Natural killer cell (primary cell): ENCODE results near the gene SLC6A16. TPM values are rescaled to one million over a fixed set of nuclear protein-coding genes. Genes with fewer than 3 reads are reported as not detected.

Source experiments
- ATAC-seq, 3 donors: fragments of 150-1000 bp in 2 of 3; fragments of 200-7000 bp in 1 of 3; cut with Tn5 transposase; 1 replicate in 1 of 3; 2 replicates in 2 of 3; pipeline ENCODE4 v1.10.0; 2021; ENCODE audit warnings: mild to moderate bottlenecking in 2 of 3, moderate library complexity in 2 of 3
- DNase-seq, 2 donors: peaks; one replicate each; pipeline versions ENCODE4 v3.0.0 to v3.0.0-alpha.2; 2013 to 2021; ENCODE audit warnings: mixed read lengths in 1 of 2
- H3K27ac ChIP-seq: one replicate; pipeline ENCODE4 v1.5.1; 2013; ENCODE audit warnings: mild to moderate bottlenecking, low read length
- H3K27me3 ChIP-seq: one replicate; pipeline ENCODE4 v1.6.1; 2013; ENCODE audit warnings: low read length; ENCODE audit not compliant: control insufficient read depth, insufficient read depth
- H3K36me3 ChIP-seq: one replicate; pipeline ENCODE4 v1.6.1; 2013; ENCODE audit warnings: low read length; ENCODE audit not compliant: control insufficient read depth, insufficient read depth
- H3K4me1 ChIP-seq: one replicate; pipeline ENCODE4 v1.6.1; 2013; ENCODE audit warnings: low read length; ENCODE audit not compliant: control insufficient read depth, insufficient read depth
- H3K4me3 ChIP-seq: one replicate; pipeline ENCODE4 v1.5.1; 2013; ENCODE audit warnings: low read length
- H3K9me3 ChIP-seq: one replicate; pipeline ENCODE4 v1.6.1; 2013; ENCODE audit warnings: low read length; ENCODE audit not compliant: control insufficient read depth, insufficient read depth
- H3K27ac Mint-ChIP-seq, 2 donors: one replicate each; pipeline ENCODE4 v1.8.0; 2022; ENCODE audit warnings: mild to moderate bottlenecking in 2 of 2, mixed read lengths in 2 of 2, moderate library complexity in 1 of 2
- H3K27me3 Mint-ChIP-seq, 2 donors: one replicate each; pipeline ENCODE4 v1.8.0; 2022; ENCODE audit warnings: low read depth in 2 of 2, mixed read lengths in 2 of 2
- H3K36me3 Mint-ChIP-seq: one replicate; pipeline ENCODE4 v1.8.0; 2022; ENCODE audit warnings: mixed read lengths
- H3K4me1 Mint-ChIP-seq, 2 donors: one replicate each; pipeline ENCODE4 v1.8.0; 2022; ENCODE audit warnings: mixed read lengths in 2 of 2
- H3K4me3 Mint-ChIP-seq: one replicate; pipeline ENCODE4 v1.8.0; 2022; ENCODE audit warnings: mild to moderate bottlenecking, moderate library complexity, mixed read lengths
- H3K9me3 Mint-ChIP-seq, 2 donors: one replicate each; pipeline ENCODE4 v1.8.0; 2022; ENCODE audit warnings: mixed read lengths in 2 of 2
- WGBS: methylation state at CpG from one replicate; pipeline ENCODE4 v1.1.7; 2013; ENCODE audit warnings: missing lambda C conversion rate; ENCODE audit not compliant: insufficient coverage; 5-methylcytosine and 5-hydroxymethylcytosine counted together
- intact Hi-C: fragments of 100-400 bp; cut with micrococcal nuclease; formaldehyde crosslinking; loops from one replicate; pipeline ENCODE4 v1.14.2; 2022
- total RNA-seq, 4 donors: library from RNA; stranded (reverse); fragments of 120-200 nt in 1 of 4; gene quantifications; one replicate each; pipeline versions ENCODE4 v1.2.3 to v1.2.4, GENCODE V29; 2013 to 2022
- TF ChIP-seq, protein P1 (sequence below): fragments of 200-600 bp; IDR thresholded peaks from one replicate; pipeline ENCODE4 v1.8.0; 2022; ENCODE audit warnings: antibody characterized with exemption

Gene SLC6A16
- total RNA-seq, 3 donors from 2014 or later (not counting 1 experiment from before 2014, with no cell fraction given) = 7.2 to 11.5 (median 10.8) TPM

DNA sequence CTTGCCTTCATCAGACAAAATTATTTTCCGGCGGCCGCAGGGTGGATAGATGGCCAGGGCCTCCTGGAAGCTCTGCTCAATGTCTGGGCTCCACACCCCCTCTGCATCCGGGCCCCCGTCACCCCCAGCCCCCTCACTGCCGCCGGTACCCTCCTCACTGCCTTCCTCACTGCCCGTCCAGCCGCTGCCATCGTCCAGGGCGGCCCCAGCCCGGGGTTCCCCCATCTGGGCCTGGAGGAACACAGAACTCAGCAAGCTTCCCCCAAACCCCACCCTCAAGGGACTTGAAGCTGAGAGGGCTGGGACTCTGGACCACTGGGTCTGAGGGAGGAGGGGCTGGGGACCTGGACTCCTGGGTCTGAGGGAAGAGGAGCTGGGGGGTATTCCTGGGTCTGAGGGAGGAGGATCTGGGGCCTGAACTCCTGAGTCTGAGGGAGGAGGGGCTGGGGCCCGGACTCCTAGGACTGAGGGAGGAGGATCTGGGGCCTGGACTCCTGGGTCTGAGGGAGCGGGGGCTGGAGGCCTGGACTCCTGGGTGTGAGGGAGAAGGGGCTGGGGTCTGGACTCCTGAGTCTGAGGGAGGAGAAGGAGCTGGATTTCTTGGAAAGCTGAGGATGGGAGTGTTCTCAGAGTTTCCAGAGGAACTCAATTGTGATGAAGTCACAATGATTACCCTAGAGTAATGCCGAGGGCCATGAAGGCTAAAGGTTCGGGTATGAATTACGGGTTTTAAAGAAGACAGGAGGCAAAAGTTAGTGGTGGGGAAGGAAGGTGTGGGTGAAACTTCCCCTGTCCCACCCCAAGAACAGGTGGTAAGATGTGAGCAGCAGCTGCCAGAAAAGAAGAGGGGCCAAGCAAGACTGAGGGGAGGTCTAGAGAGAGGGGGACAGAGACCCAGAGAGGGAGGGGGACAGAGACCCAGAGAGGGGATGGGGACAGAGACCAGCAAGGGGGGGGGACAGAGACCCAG, 35.1 kb upstream of the SLC6A16 start:
- Histone ChIP-seq H3K4me3 (no peak overlapping the region), H3K27ac (no peak overlapping the region), H3K36me3 (no peaks in the 10 kb centered on the region), H3K4me1 (peaks cover 43% of the 10 kb centered on the region), H3K9me3 (no peaks in the 10 kb centered on the region), H3K27me3 (peaks cover 39% of the 10 kb centered on the region)
- DNase-seq (no peak), ATAC-seq (no peak)
- Mint-ChIP-seq H3K27me3 (peaks cover 28 to 50% of the 10 kb centered on the region in 2 donors), H3K27ac (peak overlapping the region; percentile 3 to 64), H3K4me3 (peak overlapping the region; percentile 21), H3K9me3 (no peaks in the 10 kb centered on the region), H3K36me3 (no peaks in the 10 kb centered on the region), H3K4me1 (peaks cover 11 to 14% of the 10 kb centered on the region in 2 donors)
- intact Hi-C loops = no loop called here
- WGBS = 74% methylated on average over 16 of the region's 17 CpGs
- TF ChIP-seq, protein P1, sequence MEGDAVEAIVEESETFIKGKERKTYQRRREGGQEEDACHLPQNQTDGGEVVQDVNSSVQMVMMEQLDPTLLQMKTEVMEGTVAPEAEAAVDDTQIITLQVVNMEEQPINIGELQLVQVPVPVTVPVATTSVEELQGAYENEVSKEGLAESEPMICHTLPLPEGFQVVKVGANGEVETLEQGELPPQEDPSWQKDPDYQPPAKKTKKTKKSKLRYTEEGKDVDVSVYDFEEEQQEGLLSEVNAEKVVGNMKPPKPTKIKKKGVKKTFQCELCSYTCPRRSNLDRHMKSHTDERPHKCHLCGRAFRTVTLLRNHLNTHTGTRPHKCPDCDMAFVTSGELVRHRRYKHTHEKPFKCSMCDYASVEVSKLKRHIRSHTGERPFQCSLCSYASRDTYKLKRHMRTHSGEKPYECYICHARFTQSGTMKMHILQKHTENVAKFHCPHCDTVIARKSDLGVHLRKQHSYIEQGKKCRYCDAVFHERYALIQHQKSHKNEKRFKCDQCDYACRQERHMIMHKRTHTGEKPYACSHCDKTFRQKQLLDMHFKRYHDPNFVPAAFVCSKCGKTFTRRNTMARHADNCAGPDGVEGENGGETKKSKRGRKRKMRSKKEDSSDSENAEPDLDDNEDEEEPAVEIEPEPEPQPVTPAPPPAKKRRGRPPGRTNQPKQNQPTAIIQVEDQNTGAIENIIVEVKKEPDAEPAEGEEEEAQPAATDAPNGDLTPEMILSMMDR = no peak

DNA sequence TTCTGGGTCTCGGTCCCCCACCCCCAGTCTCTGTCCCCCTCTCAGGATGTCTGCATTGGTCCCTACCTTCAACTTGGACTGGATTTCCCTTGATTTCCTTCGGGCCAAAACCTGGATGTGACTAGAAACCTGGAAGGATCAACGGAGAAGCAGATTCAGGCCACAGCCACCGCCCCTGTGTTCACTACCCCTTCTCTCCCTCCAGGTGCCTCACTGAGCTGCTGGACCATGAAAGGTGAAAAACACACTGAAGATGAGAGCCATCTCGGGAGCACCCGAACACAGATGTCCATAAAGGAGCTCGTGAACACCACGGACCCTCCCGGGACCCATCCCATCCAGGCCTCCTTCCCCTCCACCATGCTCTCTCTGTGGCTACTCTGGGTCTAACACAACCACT, 32.2 kb upstream of the SLC6A16 start:
- Mint-ChIP-seq H3K4me3 (no peak overlapping the region), H3K9me3 (no peaks in the 10 kb centered on the region), H3K4me1 (peaks cover 11 to 14% of the 10 kb centered on the region in 2 donors), H3K27me3 (peaks cover 28 to 52% of the 10 kb centered on the region in 2 donors), H3K36me3 (no peaks in the 10 kb centered on the region), H3K27ac (no peak overlapping the region)
- Histone ChIP-seq H3K27ac (no peak overlapping the region), H3K4me1 (peaks cover 19% of the 10 kb centered on the region), H3K9me3 (no peaks in the 10 kb centered on the region), H3K4me3 (no peak overlapping the region), H3K27me3 (peaks cover 15% of the 10 kb centered on the region), H3K36me3 (no peaks in the 10 kb centered on the region)
- ATAC-seq (no peak), DNase-seq (no peak)
- 74% methylated on average over 9 of the region's 9 CpGs for WGBS
- intact Hi-C loops = no loop called here
- TF ChIP-seq, protein P1 = no peak

DNA sequence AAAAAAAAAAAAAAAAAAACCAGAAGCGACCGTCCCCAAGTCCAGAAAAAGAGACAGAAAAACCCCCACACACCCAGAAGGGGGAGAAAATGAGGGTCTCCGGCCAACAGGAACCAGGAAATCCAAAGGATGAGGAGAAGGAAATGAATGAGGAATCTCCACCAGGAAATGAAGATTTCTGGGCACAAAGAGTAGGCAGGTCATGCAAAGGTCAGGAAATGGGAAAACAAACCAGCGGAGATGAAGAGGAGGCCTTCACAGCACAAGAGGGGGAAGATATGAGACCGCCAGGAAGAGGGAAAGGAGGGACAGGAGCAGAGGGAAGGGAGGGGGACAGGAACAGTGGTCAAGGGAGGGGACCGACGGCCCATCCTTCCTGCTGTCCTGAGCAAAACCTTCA, 31.4 kb upstream of the SLC6A16 start:
- H3K36me3 ChIP-seq = no peaks in the 10 kb centered on the region
- no peak overlapping the region for H3K27ac Mint-ChIP-seq
- WGBS = 79% methylated on average over 5 of the region's 7 CpGs

More for the DNA sequence above, 31.4 kb upstream of the SLC6A16 start:
- DNase-seq (no peak), ATAC-seq (no peak)
- peaks cover 11% of the 10 kb centered on the region for H3K4me1 ChIP-seq
- Mint-ChIP-seq H3K27me3 (peaks cover 27 to 48% of the 10 kb centered on the region in 2 donors), H3K4me3 (no peak overlapping the region), H3K36me3 (no peaks in the 10 kb centered on the region), H3K9me3 (no peaks in the 10 kb centered on the region), H3K4me1 (peaks cover 11 to 14% of the 10 kb centered on the region in 2 donors)
- H3K27ac ChIP-seq = no peak overlapping the region
- TF ChIP-seq, protein P1 = no peak
- H3K4me3 ChIP-seq = no peak overlapping the region
- peaks cover 7% of the 10 kb centered on the region for H3K27me3 ChIP-seq
- intact Hi-C loops = no loop called here
- no peaks in the 10 kb centered on the region for H3K9me3 ChIP-seq
